ENCODE results near the gene NKX2-3. TPM values are rescaled to one million over a fixed set of nuclear protein-coding genes. Genes with fewer than 3 reads are reported as not detected.

The NKX2-3 gene
- total and polyA plus RNA-seq, 4 donors = not detected

DNA sequence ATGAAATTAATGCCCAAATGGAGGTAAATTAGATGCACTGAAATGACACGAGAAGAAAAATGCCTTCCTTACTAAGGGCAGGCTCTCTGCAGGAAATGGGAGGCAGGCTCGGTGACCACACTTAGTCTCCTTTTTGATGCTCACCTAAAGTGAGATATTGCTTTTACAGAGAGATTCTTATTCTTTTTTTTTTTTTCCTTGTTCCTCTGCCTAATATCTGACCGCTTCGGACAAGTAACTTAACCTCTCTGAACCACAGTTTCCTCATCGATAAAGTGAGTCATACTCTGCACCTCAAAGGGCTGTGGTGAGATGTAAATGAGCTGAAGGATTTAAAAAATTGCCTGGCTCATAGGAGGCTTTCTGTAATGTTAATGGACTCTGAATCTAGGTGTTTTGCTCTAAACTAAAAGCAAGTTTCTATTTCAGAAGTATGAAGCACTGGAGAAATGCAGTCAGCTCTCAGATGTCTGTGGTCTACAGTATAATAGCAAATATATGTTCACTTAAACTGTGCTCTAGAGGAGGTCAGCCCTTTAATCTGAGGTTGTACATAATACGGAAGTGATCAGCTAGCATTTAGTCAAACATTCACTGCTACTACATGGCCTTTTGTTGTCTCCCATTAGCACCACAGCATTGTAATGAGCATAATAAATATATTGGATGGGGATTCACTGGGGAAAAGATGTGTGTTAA lies 23.2 kb downstream of the NKX2-3 start:
- ATAC-seq (ENCODE audit: insufficient read depth, low FRiP score) (no peak), DNase-seq (no peak)
- Histone ChIP-seq H3K4me3 (no peak overlapping the region), H3K36me3 (ENCODE audit: control insufficient read depth in 4 of 4, insufficient read depth in 4 of 4, low read length in 4 of 4) (no peaks in the 10 kb centered on the region), H3K27me3 (ENCODE audit: control insufficient read depth in 3 of 3, insufficient read depth in 3 of 3, low read length in 2 of 3) (peaks cover 3 to 47% (median 41%) of the 10 kb centered on the region in 3 donors), H3K9me3 (ENCODE audit: control insufficient read depth in 4 of 4, insufficient read depth in 3 of 4, low read length in 3 of 4) (no peaks in the 10 kb centered on the region), H3K9ac (ENCODE audit: insufficient read depth in 1 of 2, low read length in 2 of 2) (no peak overlapping the region), H3K4me1 (ENCODE audit: control insufficient read depth in 5 of 5, insufficient read depth in 5 of 5, low read length in 5 of 5) (peaks cover 0 to 12% (median 0%) of the 10 kb centered on the region in 5 donors), H3K27ac (ENCODE audit: low read depth in 1 of 2, low read length in 1 of 2) (no peak overlapping the region)
- 39 to 41% methylated on average over 6 of the region's 6 CpGs for WGBS, 2 donors
- TF ChIP-seq, protein P1, sequence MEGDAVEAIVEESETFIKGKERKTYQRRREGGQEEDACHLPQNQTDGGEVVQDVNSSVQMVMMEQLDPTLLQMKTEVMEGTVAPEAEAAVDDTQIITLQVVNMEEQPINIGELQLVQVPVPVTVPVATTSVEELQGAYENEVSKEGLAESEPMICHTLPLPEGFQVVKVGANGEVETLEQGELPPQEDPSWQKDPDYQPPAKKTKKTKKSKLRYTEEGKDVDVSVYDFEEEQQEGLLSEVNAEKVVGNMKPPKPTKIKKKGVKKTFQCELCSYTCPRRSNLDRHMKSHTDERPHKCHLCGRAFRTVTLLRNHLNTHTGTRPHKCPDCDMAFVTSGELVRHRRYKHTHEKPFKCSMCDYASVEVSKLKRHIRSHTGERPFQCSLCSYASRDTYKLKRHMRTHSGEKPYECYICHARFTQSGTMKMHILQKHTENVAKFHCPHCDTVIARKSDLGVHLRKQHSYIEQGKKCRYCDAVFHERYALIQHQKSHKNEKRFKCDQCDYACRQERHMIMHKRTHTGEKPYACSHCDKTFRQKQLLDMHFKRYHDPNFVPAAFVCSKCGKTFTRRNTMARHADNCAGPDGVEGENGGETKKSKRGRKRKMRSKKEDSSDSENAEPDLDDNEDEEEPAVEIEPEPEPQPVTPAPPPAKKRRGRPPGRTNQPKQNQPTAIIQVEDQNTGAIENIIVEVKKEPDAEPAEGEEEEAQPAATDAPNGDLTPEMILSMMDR (IDR thresholded peaks at IDR 0.05; ENCODE audit: control extremely low read depth, extremely low read depth) = no peak

DNA sequence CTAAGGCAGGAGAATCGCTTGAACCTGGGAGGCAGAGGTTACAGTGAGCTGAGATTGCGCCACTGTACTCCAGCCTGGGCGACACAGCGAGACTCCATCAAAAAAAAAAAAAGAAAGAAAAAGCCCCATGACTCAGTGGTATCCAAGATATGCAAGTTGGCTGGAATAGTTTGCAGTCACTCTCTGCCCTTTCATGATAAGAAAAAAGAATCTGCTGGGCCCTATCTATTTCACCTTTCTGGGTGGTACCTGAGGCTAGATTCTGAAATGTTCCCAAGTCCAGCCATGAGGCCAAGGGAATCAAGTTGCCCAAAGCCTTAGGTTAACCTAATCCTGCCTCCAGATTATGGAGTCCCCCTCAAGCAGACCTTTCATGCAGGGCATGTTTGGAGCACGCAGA lies 24.3 kb downstream of the NKX2-3 start:
- Histone ChIP-seq H3K9ac (ENCODE audit: insufficient read depth in 1 of 2, low read length in 2 of 2) (no peak overlapping the region), H3K4me3 (no peak overlapping the region), H3K36me3 (ENCODE audit: control insufficient read depth in 4 of 4, insufficient read depth in 4 of 4, low read length in 4 of 4) (no peaks in the 10 kb centered on the region), H3K4me1 (ENCODE audit: control insufficient read depth in 5 of 5, insufficient read depth in 5 of 5, low read length in 5 of 5) (peaks cover 0 to 1% (median 0%) of the 10 kb centered on the region in 5 donors), H3K9me3 (ENCODE audit: control insufficient read depth in 4 of 4, insufficient read depth in 3 of 4, low read length in 3 of 4) (no peaks in the 10 kb centered on the region), H3K27me3 (ENCODE audit: control insufficient read depth in 3 of 3, insufficient read depth in 3 of 3, low read length in 2 of 3) (peaks cover 3 to 42% (median 40%) of the 10 kb centered on the region in 3 donors), H3K27ac (ENCODE audit: low read depth in 1 of 2, low read length in 1 of 2) (no peak overlapping the region)
- TF ChIP-seq, protein P1 (IDR thresholded peaks at IDR 0.05; ENCODE audit: control extremely low read depth, extremely low read depth) = no peak
- ATAC-seq (ENCODE audit: insufficient read depth, low FRiP score) = no peak
- 92 to 96% methylated on average over 5 of the region's 5 CpGs for WGBS, 2 donors
- no peak for DNase-seq

DNA sequence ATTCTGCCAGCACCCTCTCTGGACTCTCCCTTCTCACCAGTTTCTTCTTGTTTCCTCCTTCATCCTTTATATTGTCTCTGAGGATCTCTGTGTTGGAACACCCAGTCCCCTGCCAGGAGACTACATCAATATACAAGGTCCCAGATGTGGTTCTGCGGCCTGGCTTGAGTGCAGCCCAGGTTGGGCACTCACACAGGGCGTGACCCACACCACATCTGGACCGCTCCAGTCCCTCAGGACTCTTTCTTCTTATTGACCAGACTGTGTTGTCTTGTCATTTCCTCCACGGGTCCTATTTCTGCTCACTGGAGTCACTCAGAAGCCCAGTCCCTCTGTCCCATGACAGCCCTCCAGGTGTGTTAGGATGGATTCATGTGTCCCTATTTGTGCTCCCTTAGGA lies 26.0 kb downstream of the NKX2-3 start:
- TF ChIP-seq, protein P1 (IDR thresholded peaks at IDR 0.05; ENCODE audit: control extremely low read depth, extremely low read depth) = no peak
- no peak overlapping the region for H3K4me3 ChIP-seq

More for the DNA sequence above, 26.0 kb downstream of the NKX2-3 start:
- Histone ChIP-seq H3K9me3 (ENCODE audit: control insufficient read depth in 4 of 4, insufficient read depth in 3 of 4, low read length in 3 of 4) (no peaks in the 10 kb centered on the region), H3K36me3 (ENCODE audit: control insufficient read depth in 4 of 4, insufficient read depth in 4 of 4, low read length in 4 of 4) (no peaks in the 10 kb centered on the region), H3K9ac (ENCODE audit: insufficient read depth in 1 of 2, low read length in 2 of 2) (no peak overlapping the region), H3K27me3 (ENCODE audit: control insufficient read depth in 3 of 3, insufficient read depth in 3 of 3, low read length in 2 of 3) (peaks cover 3 to 35% (median 27%) of the 10 kb centered on the region in 3 donors), H3K4me1 (ENCODE audit: control insufficient read depth in 5 of 5, insufficient read depth in 5 of 5, low read length in 5 of 5) (no peaks in the 10 kb centered on the region), H3K27ac (ENCODE audit: low read depth in 1 of 2, low read length in 1 of 2) (no peak overlapping the region)
- ATAC-seq (ENCODE audit: insufficient read depth, low FRiP score) (no peak), DNase-seq (no peak)
- WGBS, 2 donors = 82 to 83% methylated on average over 4 of the region's 4 CpGs
